Fibroblast of gingiva (primary cell): ENCODE measurements around the gene RCC1.
"Not testable (repeated sequence)": the region's sequence is repeated elsewhere in the genome, so short reads cannot be mapped to it uniquely, and the experiment has no call there.

Experiments used
- DNase-seq: peaks from one replicate; pipeline ENCODE4 v3.0.0-alpha.2; 2011; ENCODE audit warnings: low read depth

Gene RCC1

DNA sequence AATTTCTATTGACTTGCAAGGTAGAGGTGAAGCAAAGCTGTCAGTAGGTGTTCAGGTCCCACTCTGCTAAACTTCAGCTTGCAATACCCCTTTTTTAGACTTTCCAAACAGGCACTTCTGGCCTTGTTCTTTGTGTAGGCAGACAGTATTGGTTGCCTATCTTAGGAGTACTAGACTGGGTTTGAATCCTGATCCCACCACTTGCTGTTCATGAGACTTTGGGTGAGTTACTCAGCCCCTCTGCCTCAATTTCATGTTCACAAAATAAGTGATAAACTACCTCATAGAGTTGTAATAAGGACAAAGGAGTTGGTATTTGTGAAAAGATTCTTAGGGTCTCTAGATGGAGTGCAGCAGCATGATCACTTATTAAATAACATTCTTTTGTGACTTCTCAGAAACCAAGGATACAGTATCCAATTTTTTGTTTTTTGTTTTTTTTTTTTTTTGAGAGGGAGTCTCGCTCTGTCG, 5.2 kb downstream of the RCC1 start:
- DNase-seq = peak; percentile 24

DNA sequence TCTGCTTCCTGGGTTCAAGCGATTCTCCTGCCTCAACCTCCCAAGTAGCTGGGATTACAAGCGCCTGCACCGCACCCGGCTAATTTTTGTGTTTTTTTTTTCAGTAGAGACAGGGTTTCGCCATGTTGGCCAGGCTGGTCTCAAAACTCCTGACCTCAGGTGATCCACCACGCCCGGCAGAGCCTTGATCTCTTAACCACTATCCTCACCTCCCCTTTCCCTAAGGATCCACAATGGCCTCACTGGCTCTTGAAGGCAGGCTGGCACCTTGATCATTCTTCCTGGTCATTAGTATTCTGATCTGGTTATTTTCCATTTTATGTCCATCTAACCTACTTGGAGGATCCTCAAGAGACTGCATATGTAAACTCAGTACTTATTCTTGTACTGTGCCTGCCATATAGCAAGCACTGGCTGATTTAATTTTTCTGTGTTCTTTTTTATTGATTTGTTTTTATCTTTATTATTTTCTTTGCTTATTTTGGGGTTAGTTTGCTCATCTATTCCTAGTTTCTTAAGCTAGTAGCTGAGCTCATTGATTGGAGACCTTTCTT, 6.3 kb downstream of the RCC1 start:
- peak; percentile 28 for DNase-seq

DNA sequence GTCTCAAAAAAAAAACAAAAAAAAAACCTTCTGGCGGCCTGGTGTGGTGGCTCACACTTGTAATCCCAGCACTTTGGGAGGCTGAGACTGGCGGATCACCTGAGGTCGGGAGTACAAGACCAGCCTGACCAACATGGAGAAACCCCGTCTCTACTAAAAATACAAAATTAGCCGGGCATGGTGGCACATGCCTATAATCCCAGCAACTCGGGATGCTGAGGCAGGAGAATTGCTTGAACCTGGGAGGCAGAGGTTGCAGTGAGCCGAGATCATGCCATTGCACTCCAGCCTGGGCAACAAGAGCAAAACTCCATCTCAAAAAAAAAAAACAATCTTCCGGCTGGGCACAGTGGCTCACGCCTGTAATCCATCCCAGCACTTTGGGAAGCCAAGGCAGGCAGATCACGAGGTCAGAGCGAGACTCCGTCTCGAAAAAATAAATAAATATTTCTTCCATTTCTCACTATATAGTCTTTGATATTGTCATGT, 8.6 kb downstream of the RCC1 start:
- DNase-seq = not testable (repeated sequence)

DNA sequence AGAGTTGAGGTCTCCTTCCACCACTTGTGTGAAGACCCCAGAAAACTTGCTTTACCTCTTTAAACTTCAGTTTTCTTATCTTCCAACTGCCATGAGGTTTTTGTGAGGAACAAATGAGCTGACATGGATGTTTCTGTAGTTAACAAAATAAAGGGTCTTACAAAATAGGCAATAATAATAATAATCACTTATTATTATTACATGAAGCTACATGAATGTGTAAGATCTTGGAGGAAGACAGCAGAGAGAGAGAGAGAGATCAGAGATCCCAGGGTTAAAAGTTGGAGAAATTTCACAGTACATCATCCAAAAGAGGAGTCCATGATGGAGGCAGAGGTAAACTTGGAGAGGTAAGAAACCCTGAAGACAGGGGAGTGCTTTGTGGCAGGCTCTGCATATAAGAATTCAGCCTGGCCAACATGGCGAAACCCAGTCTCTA, 10.7 kb downstream of the RCC1 start:
- no peak for DNase-seq

DNA sequence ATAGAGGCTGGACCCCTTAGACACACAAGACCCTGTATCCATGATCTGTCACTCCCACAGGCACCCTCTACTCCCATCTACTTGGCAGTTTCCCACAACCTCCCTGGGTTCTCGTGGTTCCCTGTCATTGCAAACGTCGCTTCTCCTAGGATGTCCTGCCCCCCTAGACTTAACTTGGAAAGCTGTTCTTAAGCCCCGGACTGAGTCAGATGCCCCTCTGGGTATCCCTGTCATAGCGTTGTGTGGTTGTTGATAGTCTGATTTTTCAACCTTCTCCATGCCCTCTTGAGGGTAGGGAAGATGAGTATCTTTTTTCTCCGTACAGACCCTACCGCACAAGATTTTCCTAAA, 11.8 kb downstream of the RCC1 start:
- no peak for DNase-seq

DNA sequence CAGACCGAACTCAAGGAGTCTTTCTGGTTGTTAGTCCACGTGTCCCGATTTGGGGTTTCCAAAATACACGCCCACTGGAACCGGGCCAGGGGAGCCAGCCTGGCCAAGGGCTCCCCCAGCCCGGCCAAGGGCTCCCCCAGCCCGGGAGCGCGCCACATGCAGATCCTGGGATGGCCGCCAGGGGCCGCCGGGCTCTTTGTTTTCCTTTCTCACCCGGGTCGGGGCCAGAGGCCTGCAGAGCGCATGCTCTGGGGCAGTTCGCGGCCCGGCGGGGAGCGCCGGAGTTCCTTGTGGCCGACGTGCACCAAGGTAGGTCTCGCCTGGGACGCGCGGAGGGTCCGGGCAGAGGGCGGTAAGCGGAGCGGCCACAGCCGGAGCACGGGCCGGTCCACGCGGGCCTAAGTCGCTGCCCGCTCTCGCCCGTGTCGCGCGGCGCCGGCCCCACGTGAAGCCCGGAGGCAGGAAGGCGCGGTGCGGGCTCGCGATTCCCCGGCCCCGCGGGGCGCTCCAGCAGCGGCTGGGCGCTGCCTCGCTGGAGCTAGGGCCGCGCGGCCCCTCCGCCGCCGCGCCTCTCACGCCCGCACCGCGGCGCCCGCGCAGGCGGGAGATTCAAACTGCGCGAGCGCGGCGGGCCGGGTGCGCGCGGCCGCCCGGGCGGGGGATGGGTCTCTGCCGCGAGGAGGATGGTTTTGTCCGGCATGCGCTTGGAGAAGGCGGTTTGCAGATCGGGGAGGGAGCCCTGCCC, 12.3 kb downstream of the RCC1 start:
- peak; percentile 80 for DNase-seq

DNA sequence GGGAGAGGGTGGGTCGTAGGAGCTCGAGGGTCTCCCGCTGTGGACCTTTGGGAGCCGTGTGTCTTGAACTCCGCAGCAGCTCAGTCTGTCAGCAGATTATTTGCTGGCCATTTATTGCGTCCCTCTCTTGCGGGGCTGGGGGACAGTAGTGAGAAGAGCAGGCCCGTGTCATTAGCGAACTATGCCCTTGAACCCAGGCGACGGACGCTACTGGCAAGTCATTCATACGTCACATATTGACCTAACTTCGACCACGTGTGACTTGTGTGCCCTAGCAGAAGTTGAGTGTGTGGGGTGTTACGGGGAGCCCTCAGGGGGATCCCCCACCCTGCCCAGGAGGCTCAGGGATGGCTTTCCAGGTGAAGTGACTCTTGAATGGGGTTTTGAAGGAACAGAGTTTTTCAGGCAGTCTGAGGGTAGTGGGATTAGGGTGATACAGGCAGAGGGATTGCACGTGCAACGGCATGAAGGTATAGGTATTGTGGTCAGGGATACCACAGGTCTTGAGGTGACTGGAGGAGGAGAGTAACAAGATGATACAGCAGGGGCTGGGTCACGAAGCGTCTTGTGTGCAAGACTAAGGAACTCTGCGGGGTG, 13.0 kb downstream of the RCC1 start:
- no peak for DNase-seq

DNA sequence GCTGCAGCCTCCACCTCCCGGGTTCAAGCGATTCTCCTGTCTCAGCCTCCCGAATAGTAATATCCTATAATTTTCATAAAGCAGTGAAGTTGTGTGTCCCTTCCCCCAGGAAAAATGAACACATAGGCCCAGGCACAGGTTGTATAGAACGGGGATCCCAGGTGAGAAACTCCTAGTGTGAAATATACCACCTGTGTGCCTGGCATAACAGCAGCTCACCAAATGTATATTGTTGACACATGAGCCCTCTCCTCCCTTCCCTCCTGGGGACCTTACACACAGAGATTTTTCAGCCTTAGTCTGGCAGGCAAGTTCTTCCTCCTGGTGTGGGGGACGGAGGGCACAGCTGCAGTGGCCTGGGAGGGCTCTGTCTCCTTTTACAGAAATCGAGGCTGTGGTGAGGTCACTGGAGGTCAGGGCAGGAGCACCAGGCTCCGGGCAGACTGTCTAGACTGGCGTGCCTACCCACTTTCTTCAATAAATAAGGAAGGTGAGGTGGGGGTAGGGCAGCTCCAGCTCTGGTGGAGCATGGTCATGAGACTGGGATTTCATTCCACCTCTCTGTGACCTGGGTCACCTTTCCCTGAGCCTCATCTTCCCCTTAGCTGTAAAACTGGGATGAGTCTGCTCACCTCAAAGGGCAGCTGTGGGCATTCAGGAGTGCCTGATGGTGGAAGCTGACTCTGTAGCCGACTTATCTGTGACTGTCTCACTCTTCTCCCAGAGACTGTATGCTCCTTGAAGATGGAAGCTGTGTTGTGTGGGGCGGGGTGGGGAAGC, 14.3 kb downstream of the RCC1 start:
- DNase-seq = no peak

DNA sequence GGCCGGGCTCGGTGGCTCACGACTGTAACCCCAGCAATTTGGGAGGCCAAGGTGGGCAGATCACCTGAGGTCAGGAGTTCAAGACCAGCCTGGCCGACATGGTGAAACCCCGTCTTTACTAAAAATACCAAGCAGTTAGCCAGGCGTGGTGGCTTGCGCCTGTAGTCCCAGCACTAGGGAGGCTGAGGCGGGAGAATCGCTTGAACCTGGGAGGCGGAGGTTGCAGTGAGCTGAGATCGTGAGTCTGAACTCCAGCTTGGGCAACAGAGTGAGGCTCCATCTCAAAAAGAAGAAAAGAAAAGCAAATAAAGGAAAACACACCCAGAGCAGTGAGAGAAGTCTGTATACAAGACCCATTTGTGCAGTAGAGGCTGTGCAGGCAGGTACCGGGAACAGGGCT, 15.0 kb downstream of the RCC1 start:
- DNase-seq = not testable (repeated sequence)

DNA sequence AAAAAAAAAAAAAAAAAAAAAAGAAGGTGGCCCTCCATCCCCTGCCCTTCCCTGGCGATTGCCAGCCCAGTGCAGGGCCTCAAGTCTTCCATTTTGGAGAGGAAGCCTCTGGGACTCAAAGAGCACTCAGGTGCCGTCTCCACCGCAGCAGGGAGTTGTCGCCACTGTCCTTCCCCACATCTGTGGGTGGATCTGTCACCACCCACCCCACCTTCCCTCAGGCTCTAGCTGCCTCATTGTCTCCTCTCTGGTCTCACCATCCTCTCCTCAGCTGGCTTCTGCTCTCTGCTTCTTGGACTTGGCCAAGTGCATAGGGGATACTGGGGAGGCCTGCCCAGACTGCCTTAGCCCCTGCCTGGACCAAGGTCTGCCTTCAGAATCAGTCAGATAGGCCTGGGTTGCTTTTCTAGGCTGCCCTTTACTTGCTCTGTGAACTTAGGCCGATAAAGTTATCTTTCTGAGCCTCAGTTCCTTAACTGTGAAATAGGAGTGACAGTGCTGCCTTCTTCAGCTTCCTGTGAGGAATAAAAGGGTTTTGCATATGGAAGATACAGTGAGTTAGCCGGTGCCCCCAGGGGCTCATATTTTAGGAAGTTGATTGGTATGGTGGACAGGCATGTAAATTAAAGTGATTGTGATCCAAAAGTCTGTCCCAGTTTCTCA, 15.8 kb downstream of the RCC1 start:
- no peak for DNase-seq

DNA sequence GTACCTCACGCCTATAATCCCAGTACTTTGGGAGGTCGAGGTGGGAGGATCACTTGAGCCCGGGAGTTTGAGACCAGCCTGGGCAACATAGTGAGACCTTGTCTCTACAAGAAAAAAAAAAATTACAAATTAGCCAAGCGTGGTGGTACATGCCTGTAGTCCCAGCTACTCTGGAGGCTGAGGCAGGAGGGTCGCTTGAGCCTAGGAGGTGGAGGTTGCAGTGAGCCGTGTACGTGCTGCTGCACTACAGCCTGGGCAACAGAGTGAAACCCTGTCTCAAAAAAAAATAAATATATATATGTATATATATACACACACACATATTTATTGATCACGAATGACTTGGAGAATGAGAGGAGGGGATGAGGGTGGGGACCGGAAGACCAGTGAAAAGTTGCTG, 16.7 kb downstream of the RCC1 start:
- not testable (repeated sequence) for DNase-seq

DNA sequence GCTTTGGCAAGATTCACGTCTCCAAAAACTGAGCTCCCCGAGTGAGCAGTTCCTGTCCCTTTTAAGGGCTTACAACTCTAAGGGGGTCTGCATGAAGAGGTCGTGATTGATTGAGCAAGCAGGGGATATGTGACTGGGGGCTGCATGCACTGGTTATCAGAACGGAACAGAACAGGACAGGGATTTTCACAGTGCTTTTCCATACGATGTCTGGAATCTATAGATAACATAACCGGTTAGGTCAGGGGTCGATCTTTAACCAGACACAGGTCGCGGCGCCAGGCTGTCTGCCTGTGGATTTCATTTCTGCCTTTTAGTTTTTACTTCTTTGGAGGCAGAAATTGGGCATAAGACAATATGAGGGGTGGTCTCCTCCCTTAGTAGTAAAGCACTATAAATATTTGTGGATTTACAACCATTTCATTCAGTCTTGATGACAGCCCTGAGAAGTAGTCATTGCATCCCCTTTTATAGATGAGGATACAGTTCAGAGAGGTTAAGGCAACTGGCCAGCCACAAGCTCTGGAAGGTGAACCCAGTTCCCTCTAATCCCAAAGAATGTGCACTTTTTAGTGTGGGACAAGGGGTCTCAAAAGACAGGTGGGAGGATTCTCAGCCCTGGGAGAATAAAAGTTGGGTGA, 19.3 kb downstream of the RCC1 start:
- DNase-seq = not testable (repeated sequence)

DNA sequence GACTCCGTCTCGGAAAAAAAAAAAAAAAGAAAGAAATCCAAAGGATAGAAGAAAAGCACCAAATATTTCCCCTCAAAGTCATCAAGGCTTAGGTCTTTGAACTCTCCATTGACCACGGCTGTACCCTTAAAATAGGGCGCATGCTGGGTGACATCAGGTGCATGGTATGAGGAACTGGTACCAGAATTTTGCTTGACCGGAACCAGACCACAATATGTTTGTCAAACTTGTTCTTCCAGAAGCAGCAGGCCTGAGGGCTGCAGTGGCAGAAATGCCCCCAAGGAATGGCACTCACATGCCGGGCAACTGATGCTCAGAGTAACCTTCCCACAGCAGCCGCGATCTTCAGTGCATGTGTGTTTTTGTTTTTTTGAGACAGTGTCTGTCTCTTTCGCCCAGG, 21.0 kb downstream of the RCC1 start:
- DNase-seq = no peak

DNA sequence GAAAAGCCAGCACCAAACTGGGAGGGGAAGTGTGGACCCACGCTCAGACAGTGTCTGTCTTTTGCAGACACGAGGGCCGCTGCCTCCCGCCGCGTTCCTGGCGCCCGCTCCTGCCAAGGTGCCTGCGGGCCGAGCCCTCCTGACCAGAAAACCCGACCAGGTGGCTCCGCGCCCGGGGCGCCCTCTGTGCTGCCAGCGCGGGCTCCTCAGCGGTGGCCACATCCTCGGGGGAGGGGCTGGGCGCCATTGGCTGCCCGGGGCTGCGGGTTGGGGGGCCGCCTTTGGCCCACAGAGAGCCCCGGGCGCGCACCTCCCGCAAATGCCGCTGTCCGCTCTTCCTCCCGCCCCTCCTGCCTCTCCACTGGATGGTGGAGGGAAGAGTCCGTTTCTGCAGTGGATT, 24.6 kb downstream of the RCC1 start:
- DNase-seq = no peak

DNA sequence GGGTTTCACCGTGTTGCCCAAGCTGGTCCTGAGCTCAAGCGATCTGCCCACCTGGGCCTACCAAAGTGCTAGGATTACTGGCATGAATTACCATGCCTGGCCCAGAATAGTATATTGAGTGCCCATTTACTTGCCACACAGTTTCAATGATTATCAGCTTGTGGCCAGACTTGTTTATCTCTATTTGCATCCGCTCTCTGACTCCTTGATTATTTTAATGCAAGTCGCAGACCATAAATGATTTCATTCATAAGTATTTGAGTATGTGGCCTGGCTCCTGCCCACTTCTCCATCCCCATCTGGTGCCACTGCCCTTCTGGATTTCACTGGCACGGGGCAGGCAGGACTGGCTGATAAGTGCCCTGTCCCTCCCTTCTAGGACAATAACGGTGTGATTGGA, 28.8 kb downstream of the RCC1 start:
- DNase-seq = no peak

DNA sequence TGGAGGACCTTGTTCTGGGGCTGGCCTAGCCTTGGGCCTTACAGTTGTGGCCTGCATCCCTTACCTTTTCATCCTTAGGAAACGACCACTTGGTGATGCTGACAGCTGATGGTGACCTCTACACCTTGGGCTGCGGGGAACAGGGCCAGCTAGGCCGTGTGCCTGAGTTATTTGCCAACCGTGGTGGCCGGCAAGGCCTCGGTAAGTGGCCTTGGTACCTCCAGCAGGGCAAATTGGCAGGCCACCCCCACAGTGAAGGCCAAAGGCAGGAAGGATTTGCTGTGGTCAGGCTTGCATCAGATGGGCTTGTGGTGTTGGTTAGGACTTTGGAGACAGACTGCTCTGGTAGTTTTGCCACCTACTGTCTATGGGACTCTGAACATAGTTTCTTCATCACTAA, 29.3 kb downstream of the RCC1 start:
- no peak for DNase-seq

DNA sequence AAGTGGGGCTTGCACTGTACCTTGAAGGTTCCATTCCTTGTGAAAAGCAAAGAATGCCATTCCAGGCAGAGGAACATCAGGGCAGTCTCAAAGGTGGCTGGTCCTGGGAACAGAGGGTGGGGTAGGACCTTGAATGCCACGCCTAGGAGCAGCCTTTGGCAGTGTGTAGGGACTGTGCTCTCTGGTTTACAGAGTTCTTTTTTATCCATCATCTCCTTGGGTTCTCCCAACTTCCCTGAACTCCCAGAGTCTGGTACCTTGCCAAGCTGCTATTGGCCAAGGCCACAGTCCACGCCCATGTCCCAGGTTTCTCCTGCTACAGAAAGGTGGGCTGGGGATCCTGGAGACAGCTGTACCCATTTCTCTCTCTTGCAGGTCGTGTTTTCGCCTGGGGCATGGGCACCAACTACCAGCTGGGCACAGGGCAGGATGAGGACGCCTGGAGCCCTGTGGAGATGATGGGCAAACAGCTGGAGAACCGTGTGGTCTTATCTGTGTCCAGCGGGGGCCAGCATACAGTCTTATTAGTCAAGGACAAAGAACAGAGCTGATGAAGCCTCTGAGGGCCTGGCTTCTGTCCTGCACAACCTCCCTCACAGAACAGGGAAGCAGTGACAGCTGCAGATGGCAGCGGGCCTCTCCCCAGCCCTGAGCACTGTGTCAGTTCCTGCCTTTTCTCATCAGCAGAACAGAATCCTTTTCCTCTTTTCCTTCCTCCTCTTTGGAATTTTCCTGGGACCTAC, 31.8 kb downstream of the RCC1 start:
- DNase-seq = no peak

DNA sequence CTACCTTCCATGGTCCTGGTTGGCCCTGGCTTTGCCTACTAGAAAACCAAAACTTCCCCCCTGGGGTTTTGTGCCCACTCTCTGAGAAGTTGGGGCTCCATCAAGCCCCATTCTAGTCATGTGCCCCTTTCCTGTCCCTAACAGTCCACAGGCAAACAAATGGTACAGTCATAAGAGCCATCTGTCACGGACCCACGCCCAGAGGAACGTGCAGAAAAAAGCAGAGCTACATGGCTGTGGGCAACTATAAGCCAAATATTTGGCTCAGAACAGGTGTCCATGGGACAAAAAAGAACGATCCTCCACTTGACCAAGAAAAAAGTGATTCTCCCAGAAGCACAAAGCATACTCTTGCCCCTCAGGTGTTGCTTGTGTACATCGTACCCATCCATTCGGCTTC, 32.4 kb downstream of the RCC1 start:
- no peak for DNase-seq

DNA sequence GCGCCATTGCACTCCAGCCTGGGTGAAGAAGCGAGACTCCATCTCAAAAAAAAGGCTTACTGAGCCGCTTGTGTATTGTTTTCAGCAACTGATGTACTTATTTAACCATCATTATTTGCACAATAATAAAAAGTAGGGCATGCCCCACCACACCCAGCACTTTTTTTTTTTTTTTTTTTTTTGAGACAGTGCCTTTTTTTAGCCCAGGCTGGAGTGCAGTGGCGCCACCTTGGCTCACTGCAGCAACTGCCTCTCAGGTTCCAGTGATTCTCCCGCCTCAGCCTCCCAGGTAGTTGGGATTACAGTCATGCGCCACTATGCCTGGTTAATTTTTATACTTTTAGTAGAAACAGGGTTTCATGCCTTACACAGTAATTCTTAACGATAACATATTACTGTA, 34.8 kb downstream of the RCC1 start:
- no peak for DNase-seq

DNA sequence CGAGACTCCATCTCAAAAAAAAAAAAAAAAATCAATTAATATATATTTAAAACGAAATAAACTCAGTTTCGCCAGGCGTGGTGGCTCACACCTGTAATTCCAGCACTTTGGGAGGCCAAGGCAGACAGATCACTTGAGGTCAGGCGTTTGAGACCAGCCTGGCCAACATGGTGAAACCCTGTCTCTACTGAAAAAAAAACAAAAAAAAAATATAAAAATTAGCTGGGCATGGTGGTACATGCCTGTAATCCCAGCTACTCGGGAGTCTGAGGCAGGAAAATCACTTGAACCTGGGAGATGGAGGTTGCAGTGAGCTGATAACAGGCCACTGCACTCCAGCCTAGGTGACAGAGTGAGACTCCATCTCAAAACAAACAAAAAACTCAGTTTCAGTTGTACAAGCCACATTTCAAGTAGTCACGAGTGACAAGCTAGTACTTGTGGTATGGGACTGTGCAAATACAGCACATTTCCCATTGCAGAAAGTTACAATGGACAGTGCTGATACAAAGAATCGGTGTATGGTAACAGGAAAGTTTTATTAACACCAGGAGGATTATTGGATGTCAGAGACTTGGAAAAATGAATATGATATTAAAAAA, 35.7 kb downstream of the RCC1 start:
- DNase-seq = not testable (repeated sequence)

DNA sequence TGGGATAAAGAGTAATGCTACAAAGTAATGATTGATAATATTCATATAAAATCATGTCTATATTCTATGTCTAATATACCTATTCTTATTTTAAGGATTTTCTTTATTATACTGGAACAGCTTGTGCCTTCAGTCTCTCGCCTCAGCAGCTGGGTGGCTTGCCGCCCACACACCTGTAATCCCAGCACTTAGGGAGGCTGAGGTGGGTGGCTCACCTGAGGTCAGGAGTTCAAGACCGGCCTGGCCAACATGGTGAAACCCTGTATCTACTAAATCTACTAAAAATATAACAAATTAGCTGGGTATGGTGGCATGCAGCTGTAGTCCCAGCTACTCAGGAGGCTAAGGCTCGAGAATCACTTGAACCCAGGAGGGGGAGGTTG, 39.4 kb downstream of the RCC1 start:
- DNase-seq = no peak
